Activated naive CD8-positive, alpha-beta T cell treated with anti-CD3 and anti-CD28 coated beads, Interleukin-2, amount 10 ng/mL, durations not matched to agents 7 days and 5 days (primary cell): ENCODE results near the gene FURIN. TPM values are rescaled to one million over a fixed set of nuclear protein-coding genes. Genes with fewer than 3 reads are reported as not detected.
"Not testable (repeated sequence)": the region's sequence is repeated elsewhere in the genome, so short reads cannot be mapped to it uniquely, and the experiment has no call there.

Experiments
- ATAC-seq: fragments of 150-1000 bp; cut with Tn5 transposase; one replicate; pipeline ENCODE4 v1.10.0; 2021; ENCODE audit warnings: low read depth, moderate library complexity
- POLR2A ChIA-PET: fragments of 350-600 bp; sonication (Branson Sonifier 250); formaldehyde crosslinking; loops from one replicate; lab custom pipeline; 2021; ENCODE audit warnings: antibody characterized with exemption; lab: Charles Lee
- DNase-seq: peaks from one replicate; pipeline ENCODE4 v3.0.0; 2021
- H3K27ac Mint-ChIP-seq: one replicate; pipeline ENCODE4 v1.8.0; 2022; ENCODE audit warnings: mild to moderate bottlenecking, mixed read lengths
- H3K27me3 Mint-ChIP-seq: one replicate; pipeline ENCODE4 v1.8.0; 2022; ENCODE audit warnings: mild to moderate bottlenecking, moderate library complexity, mixed read lengths
- H3K36me3 Mint-ChIP-seq: one replicate; pipeline ENCODE4 v1.8.0; 2021; ENCODE audit warnings: mild to moderate bottlenecking, mixed read lengths
- H3K4me1 Mint-ChIP-seq: one replicate; pipeline ENCODE4 v1.8.0; 2021; ENCODE audit warnings: mixed read lengths
- H3K4me3 Mint-ChIP-seq: one replicate; pipeline ENCODE4 v1.8.0; 2022; ENCODE audit warnings: mild to moderate bottlenecking, moderate library complexity, mixed read lengths
- H3K9me3 Mint-ChIP-seq: one replicate; pipeline ENCODE4 v1.8.0; 2021; ENCODE audit warnings: mixed read lengths
- total RNA-seq, 2 experiments: library from RNA; stranded (reverse); gene quantifications; one replicate each; pipeline ENCODE4 v1.2.3, GENCODE V29; 2021

The FURIN gene
- total RNA-seq, 2 experiments from 2014 or later, result 62.2 to 63.5 TPM

GRCh38 chr15:90866161-90866715 lies 2.1 kb upstream of the FURIN start:
- H3K4me1 Mint-ChIP-seq, result peaks cover 37% of the 10 kb centered on the region

GRCh38 chr15:90866800-90867199 lies 1.6 kb upstream of the FURIN start:
- ATAC-seq (no peak), DNase-seq (no peak)
- Mint-ChIP-seq H3K4me1 (peaks cover 37% of the 10 kb centered on the region), H3K4me3 (no peak overlapping the region), H3K27me3 (no peaks in the 10 kb centered on the region), H3K9me3 (no peaks in the 10 kb centered on the region), H3K36me3 (peaks cover 2% of the 10 kb centered on the region), H3K27ac (no peak overlapping the region)
- POLR2A ChIA-PET, result no interaction called here

More at GRCh38 chr15:90866161-90866715, 2.1 kb upstream of the FURIN start:
- POLR2A ChIA-PET, result no interaction called here
- ATAC-seq (no peak), DNase-seq (no peak)
- Mint-ChIP-seq H3K4me3 (no peak overlapping the region), H3K27me3 (no peaks in the 10 kb centered on the region), H3K36me3 (peaks cover 2% of the 10 kb centered on the region), H3K27ac (no peak overlapping the region), H3K9me3 (no peaks in the 10 kb centered on the region)

GRCh38 chr15:90869140-90869541 lies 753 bp downstream of the FURIN start:
- Mint-ChIP-seq H3K27ac (peak overlapping the region; percentile 92), H3K4me1 (peaks cover 43% of the 10 kb centered on the region), H3K36me3 (peaks cover 4% of the 10 kb centered on the region), H3K4me3 (peak overlapping the region; percentile 63), H3K9me3 (no peaks in the 10 kb centered on the region), H3K27me3 (no peaks in the 10 kb centered on the region)
- DNase-seq (no peak), ATAC-seq (no peak)
- POLR2A ChIA-PET, result no interaction called here

- no peak for DNase-seq
- POLR2A ChIA-PET, result interaction anchor here (0.7 to 2.1 kb wide), 5 partner anchors 12 to 153 kb away, joined by 3 to 12 read pairs (median 6); partner anchors contain the start of genes BLM and MAN2A2
- H3K27ac Mint-ChIP-seq, result peak overlapping the region; percentile 92
- H3K9me3 Mint-ChIP-seq, result no peaks in the 10 kb centered on the region
- no peaks in the 10 kb centered on the region for H3K27me3 Mint-ChIP-seq
- peak; percentile 37 for ATAC-seq
- peaks cover 4% of the 10 kb centered on the region for H3K36me3 Mint-ChIP-seq
- H3K4me3 Mint-ChIP-seq, result peak overlapping the region; percentile 91
- H3K4me1 Mint-ChIP-seq, result peaks cover 44% of the 10 kb centered on the region
These were observed 1.4 kb downstream of the FURIN start for GRCh38 chr15:90869601-90870353.

GRCh38 chr15:90870354-90871138 lies 2.2 kb downstream of the FURIN start:
- Mint-ChIP-seq H3K27me3 (no peaks in the 10 kb centered on the region), H3K27ac (peak overlapping the region; percentile 92), H3K9me3 (no peaks in the 10 kb centered on the region), H3K4me3 (peak overlapping the region; percentile 91), H3K36me3 (peaks cover 4% of the 10 kb centered on the region), H3K4me1 (peaks cover 45% of the 10 kb centered on the region)
- DNase-seq (no peak), ATAC-seq (peak; percentile 28)
- POLR2A ChIA-PET, result interaction anchor here (0.7 to 2.1 kb wide), 11 partner anchors 12 to 494 kb away, joined by 3 to 17 read pairs (median 4); partner anchors contain the start of genes BLM, FES and MAN2A2

- Mint-ChIP-seq H3K9me3 (no peaks in the 10 kb centered on the region), H3K4me3 (peak overlapping the region; percentile 91), H3K4me1 (peaks cover 45% of the 10 kb centered on the region), H3K27me3 (no peaks in the 10 kb centered on the region), H3K27ac (peak overlapping the region; percentile 92), H3K36me3 (peaks cover 4% of the 10 kb centered on the region)
- peak; percentile 73 for DNase-seq
- ATAC-seq, result peak; percentile 32
- POLR2A ChIA-PET, result interaction anchor here (0.6 to 2.1 kb wide), 17 partner anchors 13 to 495 kb away, joined by 3 to 17 read pairs (median 4); partner anchors contain the start of genes BLM, FES and MAN2A2
These were observed 2.8 kb downstream of the FURIN start for GRCh38 chr15:90871139-90871715.

- POLR2A ChIA-PET, result interaction anchor here (0.5 to 2.1 kb wide), 18 partner anchors 10 to 495 kb away, joined by 3 to 17 read pairs (median 4); partner anchors contain the start of genes BLM, FES and MAN2A2
- H3K9me3 Mint-ChIP-seq, result no peaks in the 10 kb centered on the region
- H3K27ac Mint-ChIP-seq, result peak overlapping the region; percentile 86
- ATAC-seq (peak; percentile 28), DNase-seq (peak; percentile 63)
- no peaks in the 10 kb centered on the region for H3K27me3 Mint-ChIP-seq
- peaks cover 47% of the 10 kb centered on the region for H3K4me1 Mint-ChIP-seq
- H3K4me3 Mint-ChIP-seq, result peak overlapping the region; percentile 90
- H3K36me3 Mint-ChIP-seq, result peaks cover 10% of the 10 kb centered on the region
These were observed 3.5 kb downstream of the FURIN start for GRCh38 chr15:90871716-90872485.

- Mint-ChIP-seq H3K27me3 (no peaks in the 10 kb centered on the region), H3K4me1 (peaks cover 50% of the 10 kb centered on the region), H3K4me3 (peak overlapping the region; percentile 90), H3K27ac (peak overlapping the region; percentile 86), H3K36me3 (peaks cover 14% of the 10 kb centered on the region), H3K9me3 (no peaks in the 10 kb centered on the region)
- DNase-seq (no peak), ATAC-seq (no peak)
- POLR2A ChIA-PET, result interaction anchor here (0.7 kb wide), 1 partner anchor 155 kb away, joined by 3 read pairs; the partner anchor contains the start of gene BLM
These were observed 4.2 kb downstream of the FURIN start for GRCh38 chr15:90872486-90873184.

GRCh38 chr15:90873488-90873997 lies 5.2 kb downstream of the FURIN start:
- H3K27me3 Mint-ChIP-seq, result no peaks in the 10 kb centered on the region
- H3K4me1 Mint-ChIP-seq, result peaks cover 47% of the 10 kb centered on the region
- H3K9me3 Mint-ChIP-seq, result no peaks in the 10 kb centered on the region
- no peak for ATAC-seq
- DNase-seq, result no peak
- POLR2A ChIA-PET, result interaction anchor here (0.7 to 1.5 kb wide), 3 partner anchors 10 to 157 kb away, joined by 3 to 6 read pairs (median 4); partner anchors contain the start of gene BLM
- peaks cover 16% of the 10 kb centered on the region for H3K36me3 Mint-ChIP-seq
- peak overlapping the region; percentile 86 for H3K27ac Mint-ChIP-seq
- H3K4me3 Mint-ChIP-seq, result peak overlapping the region; percentile 90

GRCh38 chr15:90873998-90874605 lies 5.7 kb downstream of the FURIN start:
- no peaks in the 10 kb centered on the region for H3K27me3 Mint-ChIP-seq
- peaks cover 42% of the 10 kb centered on the region for H3K4me1 Mint-ChIP-seq
- DNase-seq (no peak), ATAC-seq (no peak)
- POLR2A ChIA-PET, result interaction anchor here (0.7 to 1.5 kb wide), 3 partner anchors 9 to 157 kb away, joined by 3 to 6 read pairs (median 4); partner anchors contain the start of gene BLM
- H3K27ac Mint-ChIP-seq, result peak overlapping the region; percentile 58
- peaks cover 16% of the 10 kb centered on the region for H3K36me3 Mint-ChIP-seq
- H3K4me3 Mint-ChIP-seq, result peak overlapping the region; percentile 32
- no peaks in the 10 kb centered on the region for H3K9me3 Mint-ChIP-seq

GRCh38 chr15:90874986-90875385 lies 6.6 kb downstream of the FURIN start:
- DNase-seq, POLR2A ChIA-PET, H3K27me3 Mint-ChIP-seq, H3K9me3 Mint-ChIP-seq, ATAC-seq, H3K4me3 Mint-ChIP-seq: not testable (repeated sequence)
- Mint-ChIP-seq H3K27ac (peak overlapping the region; percentile 63), H3K36me3 (peaks cover 18% of the 10 kb centered on the region), H3K4me1 (peaks cover 33% of the 10 kb centered on the region)
